Smooth muscle cell (in vitro differentiated cells): Measurements from ENCODE around the gene CYP2W1. TPM values are rescaled to one million over a fixed set of nuclear protein-coding genes. Genes with fewer than 3 reads are reported as not detected.

ENCODE experiments used
- DNase-seq: peaks from one replicate; lab custom pipeline; 2025; ENCODE audit not compliant: unreplicated experiment; lab: John Stamatoyannopoulos, UW
- H2AFZ ChIP-seq: fragments of 200-600 bp; sonication (generic); 2 replicates; pipeline ENCODE4 v1.6.0; 2016; ENCODE audit warnings: antibody characterized with exemption, low read depth, mild to moderate bottlenecking
- H3F3A ChIP-seq: fragments of 200-600 bp; sonication (generic); 2 replicates; pipeline ENCODE4 v1.6.0; 2017; ENCODE audit warnings: antibody characterized with exemption, low read depth
- H3K27ac ChIP-seq: fragments of 200-600 bp; sonication (generic); 2 replicates; pipeline ENCODE4 v1.5.1; 2016; ENCODE audit warnings: low read depth, mild to moderate bottlenecking
- H3K27me3 ChIP-seq: fragments of 200-600 bp; sonication (generic); 2 replicates; pipeline ENCODE4 v1.6.1; 2016; ENCODE audit warnings: low read depth, mild to moderate bottlenecking
- H3K36me3 ChIP-seq: fragments of 200-600 bp; sonication (generic); 2 replicates; pipeline ENCODE4 v1.5.1; 2016; ENCODE audit warnings: low read depth
- H3K4me1 ChIP-seq: fragments of 200-600 bp; sonication (generic); 2 replicates; pipeline ENCODE4 v1.5.1; 2016; ENCODE audit warnings: low read depth
- H3K4me2 ChIP-seq: fragments of 200-600 bp; sonication (generic); 2 replicates; pipeline ENCODE4 v1.6.0; 2016; ENCODE audit warnings: mild to moderate bottlenecking
- H3K4me3 ChIP-seq: fragments of 200-600 bp; sonication (generic); 2 replicates; pipeline ENCODE4 v1.5.1; 2016; ENCODE audit warnings: mild to moderate bottlenecking
- H3K79me2 ChIP-seq: fragments of 200-600 bp; sonication (generic); 2 replicates; pipeline ENCODE4 v1.6.0; 2016; ENCODE audit warnings: low read depth, mild to moderate bottlenecking
- H3K9ac ChIP-seq: fragments of 200-600 bp; sonication (generic); 2 replicates; pipeline ENCODE4 v1.6.0; 2016; ENCODE audit warnings: low read depth
- H3K9me3 ChIP-seq: fragments of 200-600 bp; sonication (generic); replicated peaks from 2 replicates; pipeline ENCODE4 v1.5.1; 2016; ENCODE audit warnings: low read depth
- H4K20me1 ChIP-seq: fragments of 200-600 bp; sonication (generic); 2 replicates; pipeline ENCODE4 v1.6.0; 2016; ENCODE audit warnings: low read depth
- WGBS: methylation state at CpG from one replicate; pipeline ENCODE4 v1.1.7; 2016; ENCODE audit warnings: low lambda C conversion rate; 5-methylcytosine and 5-hydroxymethylcytosine counted together
- polyA plus RNA-seq: library from polyadenylated mRNA; unstranded; fragments of >200 nt; fragmentation: Nextera tagmentation; extraction: Ambion mirVana; gene quantifications from 2 replicates; pipeline ENCODE4 v1.2.1, GENCODE V29; 2016
- total RNA-seq: library from RNA; depleted of rRNA; stranded (reverse); fragments of >200 nt; gene quantifications from 2 replicates; pipeline ENCODE4 v1.2.3, GENCODE V29; 2014
- TF ChIP-seq, protein P1 (sequence below): fragments of 200-600 bp; sonication (generic); IDR thresholded peaks from 2 replicates; pipeline ENCODE4 v1.5.1; 2017; ENCODE audit warnings: borderline replicate concordance, mild to moderate bottlenecking, antibody characterized with exemption; ENCODE audit not compliant: insufficient read depth, poor library complexity, severe bottlenecking

CYP2W1 gene
- total and polyA plus RNA-seq, 2 experiments from 2014 or later = not detected

DNA sequence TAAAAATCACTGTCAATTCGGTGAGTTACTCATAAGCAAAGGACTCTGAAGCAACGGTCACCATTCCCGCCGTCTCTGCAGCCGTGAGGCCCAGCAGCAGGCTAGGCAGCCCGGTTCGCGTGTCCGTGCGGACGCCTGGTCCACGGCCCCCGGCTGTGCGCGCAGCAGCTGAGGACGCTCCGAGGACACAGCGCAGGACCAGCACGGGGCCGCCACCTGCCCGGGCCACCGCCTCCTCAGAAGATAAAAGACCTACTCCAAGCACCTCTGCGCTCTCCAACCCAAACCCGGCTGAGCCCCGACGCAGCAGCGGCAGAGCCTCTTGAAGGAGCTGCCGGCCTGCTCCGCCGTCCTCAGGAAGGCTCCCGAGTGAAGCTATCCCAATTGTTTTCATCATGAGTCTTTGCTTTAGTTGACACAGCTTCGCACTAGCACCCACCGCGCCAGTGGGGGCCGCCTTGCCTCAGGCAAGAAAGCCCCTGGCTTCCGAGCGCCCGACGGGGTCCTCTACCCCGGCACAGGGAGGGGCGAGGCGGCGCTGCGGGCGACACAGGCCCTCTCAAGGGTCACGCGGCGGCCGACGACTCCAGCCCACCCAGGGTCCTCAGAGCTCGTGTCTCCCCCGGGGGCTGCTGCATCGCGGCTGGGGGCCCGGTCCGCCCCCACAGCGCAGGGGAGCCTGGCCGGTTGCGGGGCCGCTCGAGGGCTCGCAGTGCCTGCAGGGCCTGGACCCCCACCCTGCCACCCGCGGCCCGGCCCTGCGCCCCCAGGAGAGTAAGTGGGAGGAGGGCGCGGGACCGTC, 44.5 kb downstream of the CYP2W1 start:
- Histone ChIP-seq H2AFZ (peak overlapping the region; percentile 69), H3K4me3 (peak overlapping the region; percentile 80), H3K9ac (peak overlapping the region; percentile 57), H4K20me1 (peaks cover 53% of the 10 kb centered on the region), H3K36me3 (no peaks in the 10 kb centered on the region), H3F3A (peaks cover 10% of the 10 kb centered on the region), H3K4me1 (peaks cover 19% of the 10 kb centered on the region), H3K27ac (no peak overlapping the region), H3K79me2 (peaks cover 24% of the 10 kb centered on the region), H3K4me2 (peak overlapping the region; percentile 98), H3K27me3 (no peaks in the 10 kb centered on the region), H3K9me3 (no peaks in the 10 kb centered on the region)
- TF ChIP-seq, protein P1, sequence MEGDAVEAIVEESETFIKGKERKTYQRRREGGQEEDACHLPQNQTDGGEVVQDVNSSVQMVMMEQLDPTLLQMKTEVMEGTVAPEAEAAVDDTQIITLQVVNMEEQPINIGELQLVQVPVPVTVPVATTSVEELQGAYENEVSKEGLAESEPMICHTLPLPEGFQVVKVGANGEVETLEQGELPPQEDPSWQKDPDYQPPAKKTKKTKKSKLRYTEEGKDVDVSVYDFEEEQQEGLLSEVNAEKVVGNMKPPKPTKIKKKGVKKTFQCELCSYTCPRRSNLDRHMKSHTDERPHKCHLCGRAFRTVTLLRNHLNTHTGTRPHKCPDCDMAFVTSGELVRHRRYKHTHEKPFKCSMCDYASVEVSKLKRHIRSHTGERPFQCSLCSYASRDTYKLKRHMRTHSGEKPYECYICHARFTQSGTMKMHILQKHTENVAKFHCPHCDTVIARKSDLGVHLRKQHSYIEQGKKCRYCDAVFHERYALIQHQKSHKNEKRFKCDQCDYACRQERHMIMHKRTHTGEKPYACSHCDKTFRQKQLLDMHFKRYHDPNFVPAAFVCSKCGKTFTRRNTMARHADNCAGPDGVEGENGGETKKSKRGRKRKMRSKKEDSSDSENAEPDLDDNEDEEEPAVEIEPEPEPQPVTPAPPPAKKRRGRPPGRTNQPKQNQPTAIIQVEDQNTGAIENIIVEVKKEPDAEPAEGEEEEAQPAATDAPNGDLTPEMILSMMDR = no peak
- DNase-seq = no peak
- WGBS = 28% methylated on average over 67 of the region's 69 CpGs

DNA sequence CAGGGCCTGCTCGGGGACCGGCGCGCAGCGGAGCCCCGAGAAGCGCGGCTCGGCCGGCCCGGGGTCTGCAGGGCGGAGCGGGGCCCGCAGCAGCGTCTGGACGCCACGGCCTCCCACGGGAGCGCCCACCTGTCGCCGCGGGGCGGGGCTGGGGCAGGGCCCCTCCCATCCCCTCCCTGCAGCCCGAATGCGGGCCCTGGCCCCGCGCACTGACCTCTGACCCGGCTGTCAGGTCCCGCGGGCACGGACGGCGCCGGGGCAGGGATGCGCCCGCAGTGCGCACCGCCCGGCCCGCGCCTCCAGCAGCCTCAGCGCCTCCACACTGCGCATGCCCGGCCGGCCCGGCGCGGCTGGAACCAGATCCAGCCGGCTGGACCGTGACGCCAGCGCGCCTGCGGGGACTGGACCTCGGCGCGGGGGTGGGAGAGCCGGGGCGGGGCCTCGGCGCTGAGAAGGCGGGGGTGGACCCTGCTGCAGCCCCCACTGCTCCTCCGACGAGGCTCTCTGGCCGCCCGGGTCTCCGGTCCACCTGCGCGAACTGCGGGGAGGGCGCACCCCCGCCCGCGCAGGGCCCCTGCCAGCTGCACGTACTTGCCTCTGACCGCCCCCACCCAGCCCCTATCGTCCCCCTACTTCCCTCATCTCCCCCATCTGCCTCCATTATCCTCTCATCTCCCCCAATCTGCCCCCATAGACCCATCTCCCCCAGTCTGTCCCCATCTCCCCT, 45.2 kb downstream of the CYP2W1 start:
- 2% methylated on average over 15 of the region's 77 CpGs for WGBS
- DNase-seq = peak; percentile 75
- Histone ChIP-seq H3K27me3 (no peaks in the 10 kb centered on the region), H3K4me3 (peak overlapping the region; percentile 80), H3K4me2 (peak overlapping the region; percentile 98), H2AFZ (peak overlapping the region; percentile 69), H3K36me3 (no peaks in the 10 kb centered on the region), H3K79me2 (peaks cover 24% of the 10 kb centered on the region), H3K9me3 (no peaks in the 10 kb centered on the region), H4K20me1 (peaks cover 45% of the 10 kb centered on the region), H3K9ac (peak overlapping the region; percentile 42), H3K27ac (peak overlapping the region; percentile 83), H3K4me1 (peaks cover 19% of the 10 kb centered on the region), H3F3A (peaks cover 10% of the 10 kb centered on the region)
- TF ChIP-seq, protein P1 = no peak

DNA sequence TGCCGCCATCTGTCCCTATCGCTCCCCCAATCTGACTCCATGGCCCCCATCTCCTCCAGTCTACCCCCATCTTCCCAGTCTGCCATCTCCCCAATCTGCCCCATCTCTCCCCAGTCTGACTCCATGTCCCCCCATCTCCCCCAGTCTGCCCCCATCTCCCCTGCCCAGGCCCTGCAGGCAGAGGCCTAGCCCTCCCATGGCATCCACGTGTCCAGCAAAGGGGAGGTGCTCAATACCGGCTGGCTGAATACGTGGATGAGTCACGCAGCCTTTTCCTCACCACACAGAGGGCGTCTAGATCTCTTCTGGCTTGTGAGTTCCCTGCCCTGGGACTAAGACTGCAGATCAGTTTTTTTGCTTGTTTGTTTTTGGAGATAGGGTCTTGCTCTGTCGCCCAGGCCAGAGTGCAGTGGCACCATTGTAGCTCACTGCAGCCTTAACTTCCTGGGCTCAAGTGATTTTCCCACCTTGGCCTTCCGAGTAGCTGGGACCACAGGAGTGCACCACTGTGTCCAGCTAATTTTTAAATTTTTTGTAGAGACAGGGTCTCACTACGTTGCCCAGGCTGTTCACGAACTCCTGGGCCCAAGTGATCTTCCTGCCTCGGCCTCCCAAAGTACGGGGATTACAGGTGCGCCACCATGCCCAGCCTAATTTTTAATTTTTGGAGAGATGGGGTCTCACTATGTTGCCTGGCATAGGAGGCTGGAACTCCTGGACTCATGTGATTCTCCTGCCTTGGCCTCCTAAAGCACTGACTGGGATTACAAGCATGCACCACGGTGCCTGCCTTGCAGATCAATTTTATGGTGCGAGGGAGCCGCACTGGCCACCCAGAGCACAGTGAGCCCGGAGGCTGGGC, 46.0 kb downstream of the CYP2W1 start:
- no peaks in the 10 kb centered on the region for H3K27me3 ChIP-seq
- peak overlapping the region; percentile 80 for H3K4me3 ChIP-seq
- H3K79me2 ChIP-seq = peaks cover 24% of the 10 kb centered on the region
- H3K9ac ChIP-seq = peak overlapping the region; percentile 66
- peaks cover 38% of the 10 kb centered on the region for H4K20me1 ChIP-seq
- peaks cover 10% of the 10 kb centered on the region for H3F3A ChIP-seq
- TF ChIP-seq, protein P1 = no peak
- no peaks in the 10 kb centered on the region for H3K9me3 ChIP-seq
- peak overlapping the region; percentile 83 for H3K27ac ChIP-seq
- H3K36me3 ChIP-seq = no peaks in the 10 kb centered on the region
- DNase-seq = peak; percentile 48
- H2AFZ ChIP-seq = no peak overlapping the region
- 52% methylated on average over 16 of the region's 18 CpGs for WGBS
- peak overlapping the region; percentile 98 for H3K4me2 ChIP-seq
- H3K4me1 ChIP-seq = peaks cover 19% of the 10 kb centered on the region
